ENCODE results near the gene IL17C.
"Not testable (repeated sequence)": the region's sequence is repeated elsewhere in the genome, so short reads cannot be mapped to it uniquely, and the experiment has no call there.

The IL17C gene

GRCh38 chr16:88638323-88639230 is at the start of gene IL17C:
Gene IL17C, plus strand, starts transcription at chr16:88638572. Its CDS starts 70 bp downstream, at chr16:88638642.
- DNase-seq, result no peak

- no peak for DNase-seq
Measured at GRCh38 chr16:88588754-88589153, 49.6 kb upstream of the IL17C start.

GRCh38 chr16:88589441-88589840 is 48.9 kb upstream of the IL17C start:
- DNase-seq, result no peak

- peak; percentile 15 for DNase-seq
Measured at GRCh38 chr16:88591577-88592021, 46.8 kb upstream of the IL17C start.

GRCh38 chr16:88593061-88593460 is 45.3 kb upstream of the IL17C start:
- DNase-seq, result no peak

- no peak for DNase-seq
Measured at GRCh38 chr16:88593489-88593888, 44.9 kb upstream of the IL17C start.

GRCh38 chr16:88593910-88594309 is 44.5 kb upstream of the IL17C start:
- DNase-seq, result no peak

GRCh38 chr16:88595101-88595500 is 43.3 kb upstream of the IL17C start:
- no peak for DNase-seq

- DNase-seq, result no peak
Measured at GRCh38 chr16:88595921-88596320, 42.5 kb upstream of the IL17C start.

GRCh38 chr16:88596483-88596882 is 41.9 kb upstream of the IL17C start:
- DNase-seq, result no peak

GRCh38 chr16:88597856-88598491 is 40.4 kb upstream of the IL17C start:
- no peak for DNase-seq

- DNase-seq, result peak; percentile 59
Measured at GRCh38 chr16:88599092-88599733, 39.2 kb upstream of the IL17C start.

GRCh38 chr16:88599825-88600538 is 38.4 kb upstream of the IL17C start:
- DNase-seq, result no peak

GRCh38 chr16:88600539-88600896 is 37.9 kb upstream of the IL17C start:
- DNase-seq, result no peak

- no peak for DNase-seq
Measured at GRCh38 chr16:88601313-88602036, 36.9 kb upstream of the IL17C start.

- DNase-seq, result no peak
Measured at GRCh38 chr16:88602091-88602490, 36.3 kb upstream of the IL17C start.

GRCh38 chr16:88605186-88606147 is 32.9 kb upstream of the IL17C start:
- DNase-seq, result no peak

- no peak for DNase-seq
Measured at GRCh38 chr16:88606148-88606757, 32.1 kb upstream of the IL17C start.

- DNase-seq, result no peak
Measured at GRCh38 chr16:88608076-88608475, 30.3 kb upstream of the IL17C start.

- not testable (repeated sequence) for DNase-seq
Measured at GRCh38 chr16:88609426-88609825, 28.9 kb upstream of the IL17C start.

GRCh38 chr16:88610080-88610479 is 28.3 kb upstream of the IL17C start:
- DNase-seq, result peak; percentile 11

Data from hematopoietic multipotent progenitor cell treated with erythropoietin and hydrocortisone succinate and interleukin-3 and kit ligand, for 4 days (in vitro differentiated cells).